T-helper 1 cell treated with Interleukin-12 subunit alpha and Interleukin-12 subunit beta and Interleukin-4 antibody, amounts not matched to agents 30 ng/mL and 1 ng/mL, for 36 hours (primary cell): ENCODE results near the gene PTTG2. TPM values are rescaled to one million over a fixed set of nuclear protein-coding genes. Genes with fewer than 3 reads are reported as not detected.

Experiments
- intact Hi-C: fragments of 100-400 bp; cut with micrococcal nuclease; formaldehyde crosslinking; loops from one replicate; pipeline ENCODE4 v1.15.1; 2024
- total RNA-seq: library from RNA; stranded (reverse); gene quantifications from 2 replicates; pipeline ENCODE4 v1.2.3, GENCODE V29; 2022

PTTG2 gene
- total RNA-seq, 1 donor from 2014 or later = 2.6 TPM

- intact Hi-C loops = no loop called here
Measured at GRCh38 chr4:37982736-37983135, 22.5 kb downstream of the PTTG2 start.

GRCh38 chr4:37983951-37984350 is 23.8 kb downstream of the PTTG2 start:
- intact Hi-C loops = no loop called here

- intact Hi-C loops = no loop called here
Measured at GRCh38 chr4:37985730-37986275, 25.6 kb downstream of the PTTG2 start.

GRCh38 chr4:37988670-37989069 is 28.5 kb downstream of the PTTG2 start:
- intact Hi-C loops = no loop called here

GRCh38 chr4:37989398-37990260 is 29.4 kb downstream of the PTTG2 start:
- intact Hi-C loops = no loop called here

- intact Hi-C loops = no loop called here
Measured at GRCh38 chr4:37990731-37991245, 30.6 kb downstream of the PTTG2 start.

GRCh38 chr4:37991623-37992410 is 31.6 kb downstream of the PTTG2 start:
- intact Hi-C loops = no loop called here

GRCh38 chr4:37993806-37994205 is 33.6 kb downstream of the PTTG2 start:
- intact Hi-C loops = no loop called here

- intact Hi-C loops = no loop called here
Measured at GRCh38 chr4:37994569-37994968, 34.4 kb downstream of the PTTG2 start.

GRCh38 chr4:37995299-37995821 is 35.2 kb downstream of the PTTG2 start:
- intact Hi-C loops = no loop called here

GRCh38 chr4:37995981-37996775 is 36.0 kb downstream of the PTTG2 start:
- intact Hi-C loops = no loop called here

GRCh38 chr4:37998226-37998625 is 38.0 kb downstream of the PTTG2 start:
- intact Hi-C loops = no loop called here

- intact Hi-C loops = no loop called here
Measured at GRCh38 chr4:37999000-37999716, 39.0 kb downstream of the PTTG2 start.

- intact Hi-C loops = no loop called here
Measured at GRCh38 chr4:37999965-38000364, 39.8 kb downstream of the PTTG2 start.

GRCh38 chr4:38001927-38002326 is 41.7 kb downstream of the PTTG2 start:
- intact Hi-C loops = no loop called here

GRCh38 chr4:38002451-38003071 is 42.4 kb downstream of the PTTG2 start:
- intact Hi-C loops = no loop called here

GRCh38 chr4:38003102-38003501 is 42.9 kb downstream of the PTTG2 start:
- intact Hi-C loops = no loop called here

- intact Hi-C loops = no loop called here
Measured at GRCh38 chr4:38003628-38004027, 43.4 kb downstream of the PTTG2 start.

- intact Hi-C loops = no loop called here
Measured at GRCh38 chr4:38004062-38004461, 43.9 kb downstream of the PTTG2 start.

- intact Hi-C loops = no loop called here
Measured at GRCh38 chr4:38004887-38005286, 44.7 kb downstream of the PTTG2 start.
